K562 (cell line): ENCODE results near the gene ZNF593OS. TPM values are rescaled to one million over a fixed set of nuclear protein-coding genes. Genes with fewer than 3 reads are reported as not detected.

Experiments
- ADNP ChIP-seq: fragments of 200-800 bp; sonication (Bioruptor generic); IDR thresholded peaks from 2 replicates; pipeline ENCODE4 v1.6.1; 2016; ENCODE audit warnings: missing genetic modification characterization, missing compliant biosample characterization
- ARID4B ChIP-seq: sonication (generic); formaldehyde crosslinking; IDR thresholded peaks from 2 replicates; pipeline ENCODE4 v1.8.0; 2022; ENCODE audit warnings: mild to moderate bottlenecking, missing genetic modification reagents
- BCOR ChIP-seq: fragments of 450-650 bp; IDR thresholded peaks from 2 replicates; pipeline ENCODE4 v1.6.1; 2016
- BRD9 ChIP-seq: fragments of 450-650 bp; IDR thresholded peaks from 2 replicates; pipeline ENCODE4 v1.6.1; 2018; ENCODE audit warnings: low read depth; ENCODE audit not compliant: partially characterized antibody
- CBX8 ChIP-seq: fragments of 200-600 bp; sonication (generic); IDR thresholded peaks from 2 replicates; pipeline ENCODE4 v1.6.1; 2012; ENCODE audit warnings: borderline replicate concordance, mixed run types, low read depth, mild to moderate bottlenecking, moderate library complexity, mixed read lengths, low read length, control low read depth, inconsistent platforms; ENCODE audit not compliant: poor library complexity, severe bottlenecking; ENCODE audit errors: extremely low read depth
- E2F6 ChIP-seq, 2 experiments: IDR thresholded peaks; 2 replicates each; pipeline ENCODE4 v1.6.1; 2011; ENCODE audit warnings: borderline replicate concordance in 1 of 2, control low read depth in 1 of 2, low read depth in 1 of 2, low read length in 1 of 2, mild to moderate bottlenecking in 1 of 2, mixed read lengths in 1 of 2, moderate library complexity in 1 of 2; ENCODE audit not compliant: insufficient read depth in 1 of 2, insufficient read length in 1 of 2, poor library complexity in 1 of 2, severe bottlenecking in 1 of 2; ENCODE audit errors: extremely low read depth in 1 of 2
- FOSL1 ChIP-seq: fragments of 200-800 bp; sonication (Bioruptor generic); conservative IDR thresholded peaks from 2 replicates; pipeline ENCODE4 v1.6.1; 2016; ENCODE audit warnings: missing genetic modification characterization, missing compliant biosample characterization
- FOXK2 ChIP-seq, 2 experiments: fragments of 450-650 bp; IDR thresholded peaks in 1 of 2; conservative IDR thresholded peaks in 1 of 2; 2 replicates each; pipeline ENCODE4 v1.6.1; 2016; ENCODE audit warnings: low read depth in 2 of 2, mild to moderate bottlenecking in 1 of 2
- HDAC6 ChIP-seq: IDR thresholded peaks from 2 replicates; pipeline ENCODE4 v1.6.1; 2012; ENCODE audit warnings: low read depth, mild to moderate bottlenecking, control low read depth, inconsistent platforms, low read length, moderate library complexity
- MECOM ChIP-seq: fragments of 250-450 bp; sonication (Bioruptor Pico); IDR thresholded peaks from 2 replicates; pipeline ENCODE4 v1.8.0; 2022; ENCODE audit warnings: inconsistent platforms
- PCBP1 ChIP-seq: fragments of 200-400 bp; formaldehyde crosslinking; IDR thresholded peaks from 2 replicates; pipeline ENCODE4 v1.6.1; 2018; ENCODE audit warnings: mild to moderate bottlenecking, low read depth, low read length; ENCODE audit not compliant: poor library complexity, severe bottlenecking
- PML ChIP-seq: IDR thresholded peaks from 2 replicates; pipeline ENCODE4 v1.6.1; 2012; ENCODE audit warnings: low read length, inconsistent platforms
- RB1 ChIP-seq: fragments of 450-650 bp; IDR thresholded peaks from 2 replicates; pipeline ENCODE4 v1.6.1; 2017; ENCODE audit warnings: low read depth, mild to moderate bottlenecking
- SP1 ChIP-seq: sonication (generic); formaldehyde crosslinking; IDR thresholded peaks from 2 replicates; pipeline ENCODE4 v1.8.1; 2022; ENCODE audit warnings: mild to moderate bottlenecking, missing genetic modification reagents
- ZFP91 ChIP-seq: sonication (generic); formaldehyde crosslinking; IDR thresholded peaks from 2 replicates; pipeline ENCODE4 v1.8.0; 2022; ENCODE audit warnings: mild to moderate bottlenecking, missing genetic modification reagents
- ZNF197 ChIP-seq: fragments of 200-800 bp; sonication (Bioruptor generic); IDR thresholded peaks from 2 replicates; pipeline ENCODE4 v1.6.1; 2016; ENCODE audit warnings: low read depth, missing genetic modification characterization, missing compliant biosample characterization
- ZNF277 ChIP-seq: fragments of 250-450 bp; sonication (Bioruptor Pico); IDR thresholded peaks from 2 replicates; pipeline ENCODE4 v1.8.0; 2022; ENCODE audit warnings: inconsistent platforms, mild to moderate bottlenecking, moderate library complexity, borderline replicate concordance
- polyA plus RNA-seq, 8 experiments: library from polyadenylated mRNA; depleted of rRNA in 4 of 8; stranded (reverse) in 5 of 8; unstranded in 3 of 8; fragments of >200 nt; fragmentation: Nextera tagmentation in 2 of 8; fragmentation: Illumina TruSeq in 1 of 8; extraction: Ambion mirVana in 2 of 8; extraction: Trizol in 1 of 8; gene quantifications; 2 replicates each; pipeline versions ENCODE4 v1.2.1 to v1.2.3, GENCODE V29; 2011 to 2014; ENCODE audit warnings: inconsistent platforms in 1 of 8, missing spikeins in 1 of 8
- total RNA-seq, 7 experiments: library from RNA; depleted of rRNA in 6 of 7; stranded (reverse); fragments of >200 nt in 6 of 7; fragmentation: Illumina TruSeq in 2 of 7; extraction: Trizol in 2 of 7; gene quantifications; 2 replicates each; pipeline versions ENCODE4 v1.2.1 to v1.2.3, GENCODE V29; 2011 to 2021; ENCODE audit warnings: low replicate concordance in 1 of 7

The ZNF593OS gene
- total and polyA plus RNA-seq, 9 of the 15 experiments (the other 6 are each of a cell fraction or from before 2014, with no cell fraction given), result 0.24 to 0.27 TPM; not detected in 7

GRCh38 chr1:26122988-26123973 lies 48.4 kb downstream of the ZNF593OS start (continued):
- TF ChIP-seq ARID4B (CRISPR knock-in tag) (no peak), HDAC6 (no peak), ZNF197 (CRISPR knock-in tag) (peak; percentile 58), PCBP1 (no peak), E2F6 (IDR thresholded peaks at IDR 0.05; ENCODE audit: borderline replicate concordance in 1 of 2, extremely low read depth in 1 of 2, insufficient read depth in 1 of 2, insufficient read length in 1 of 2, low read depth in 1 of 2, low read length in 1 of 2, poor library complexity in 1 of 2, severe bottlenecking in 1 of 2) (no peak), BRD9 (peak; percentile 87), PML (0 out of 2 replicates have a peak, but pooled peaks have one; percentile 39), RB1 (no peak), ZFP91 (CRISPR knock-in tag) (no peak), ADNP (tag) (peak; percentile 30; the same call in 1 of the 2 replicates), ZNF277 (CRISPR knock-in tag) (no peak), SP1 (CRISPR knock-in tag) (no peak), FOSL1 (tag) (peak; percentile 99), FOXK2 (conservative IDR thresholded peaks at IDR 0.05 in 1 of 2, IDR thresholded peaks at IDR 0.05 in 1 of 2; ENCODE audit: low read depth in 2 of 2) (no peak), CBX8 (no peak), BCOR (no peak), MECOM (CRISPR knock-in tag) (0 out of 2 replicates have a peak, but pooled peaks have one; percentile 34)
